ENCODE results near the gene EIF4G1.

DNA sequence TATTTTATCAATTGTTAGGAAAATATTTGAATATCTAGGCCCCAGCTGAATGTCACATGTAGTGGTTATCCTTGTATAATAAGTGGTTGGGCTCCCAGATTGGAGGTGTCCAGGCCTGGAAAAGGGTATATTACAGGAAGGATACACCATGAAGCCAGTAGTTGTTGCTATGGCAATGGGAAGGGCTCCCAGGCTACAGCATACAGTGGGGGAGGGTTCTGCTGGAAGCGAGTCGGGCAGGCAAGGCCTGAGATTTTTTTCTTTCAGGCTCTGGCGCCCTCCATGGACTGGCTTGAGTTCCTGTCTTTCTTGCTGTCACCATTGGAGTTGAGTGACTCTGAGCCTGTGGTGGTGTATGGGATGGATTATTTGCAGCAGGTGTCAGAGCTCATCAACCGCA, 29.7 kb upstream of the EIF4G1 start:
- TF ChIP-seq, protein P1, sequence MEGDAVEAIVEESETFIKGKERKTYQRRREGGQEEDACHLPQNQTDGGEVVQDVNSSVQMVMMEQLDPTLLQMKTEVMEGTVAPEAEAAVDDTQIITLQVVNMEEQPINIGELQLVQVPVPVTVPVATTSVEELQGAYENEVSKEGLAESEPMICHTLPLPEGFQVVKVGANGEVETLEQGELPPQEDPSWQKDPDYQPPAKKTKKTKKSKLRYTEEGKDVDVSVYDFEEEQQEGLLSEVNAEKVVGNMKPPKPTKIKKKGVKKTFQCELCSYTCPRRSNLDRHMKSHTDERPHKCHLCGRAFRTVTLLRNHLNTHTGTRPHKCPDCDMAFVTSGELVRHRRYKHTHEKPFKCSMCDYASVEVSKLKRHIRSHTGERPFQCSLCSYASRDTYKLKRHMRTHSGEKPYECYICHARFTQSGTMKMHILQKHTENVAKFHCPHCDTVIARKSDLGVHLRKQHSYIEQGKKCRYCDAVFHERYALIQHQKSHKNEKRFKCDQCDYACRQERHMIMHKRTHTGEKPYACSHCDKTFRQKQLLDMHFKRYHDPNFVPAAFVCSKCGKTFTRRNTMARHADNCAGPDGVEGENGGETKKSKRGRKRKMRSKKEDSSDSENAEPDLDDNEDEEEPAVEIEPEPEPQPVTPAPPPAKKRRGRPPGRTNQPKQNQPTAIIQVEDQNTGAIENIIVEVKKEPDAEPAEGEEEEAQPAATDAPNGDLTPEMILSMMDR (IDR thresholded peaks at IDR 0.05; ENCODE audit: low read depth, low read length, poor library complexity, severe bottlenecking): peak; percentile 52
- TF ChIP-seq EZH2phosphoT487 (IDR thresholded peaks at IDR 0.05; ENCODE audit: borderline replicate concordance, low read length): no peak
